GM10266 (cell line): ENCODE results near the gene BLACAT1.

Experiments used
- DNase-seq: peaks from one replicate; pipeline ENCODE4 v3.0.0; 2012; ENCODE audit errors: extremely low spot score
- CTCF ChIP-seq: IDR thresholded peaks from 2 replicates; pipeline ENCODE4 v1.5.1; 2012; ENCODE audit warnings: mild to moderate bottlenecking, low read depth; ENCODE audit not compliant: control insufficient read depth, insufficient read depth; ENCODE audit errors: missing control alignments

The BLACAT1 gene

GRCh38 chr1:205474571-205474970 is 18.7 kb upstream of the BLACAT1 start:
- DNase-seq, result no peak
- no peak for TF ChIP-seq CTCF

GRCh38 chr1:205473966-205474365 is 18.1 kb upstream of the BLACAT1 start:
- DNase-seq, result no peak
- TF ChIP-seq CTCF, result no peak

GRCh38 chr1:205473475-205473874 is 17.6 kb upstream of the BLACAT1 start:
- no peak for TF ChIP-seq CTCF
- DNase-seq, result no peak

- no peak for DNase-seq
- no peak for TF ChIP-seq CTCF
These were observed 17.0 kb upstream of the BLACAT1 start for GRCh38 chr1:205472737-205473441.

GRCh38 chr1:205470131-205470530 is 14.3 kb upstream of the BLACAT1 start:
- DNase-seq, result no peak
- no peak for TF ChIP-seq CTCF

- no peak for DNase-seq
- TF ChIP-seq CTCF, result no peak
These were observed 10.9 kb upstream of the BLACAT1 start for GRCh38 chr1:205466595-205467220.

GRCh38 chr1:205465392-205465791 is 9.5 kb upstream of the BLACAT1 start:
- DNase-seq, result no peak
- no peak for TF ChIP-seq CTCF
